Measurements from ENCODE around the gene MTAP. TPM values are rescaled to one million over a fixed set of nuclear protein-coding genes. Genes with fewer than 3 reads are reported as not detected.

The MTAP gene
- total RNA-seq, 1 experiment from 2014 or later: 102 TPM

GRCh38 chr9:21841133-21841532 is 38.7 kb downstream of the MTAP start:
- Histone ChIP-seq H4K91ac (ENCODE audit: insufficient read length, low read depth, low read length) (no peak overlapping the region), H3K79me2 (ENCODE audit: insufficient read depth, low read length) (no peaks in the 10 kb centered on the region), H3K79me1 (ENCODE audit: insufficient read depth, low read depth, low read length, poor library complexity, severe bottlenecking) (peaks cover 4% of the 10 kb centered on the region), H2AK5ac (ENCODE audit: insufficient read length, low read length) (no peak overlapping the region), H3K14ac (ENCODE audit: insufficient read depth, low read length) (no peak overlapping the region), H2AFZ (ENCODE audit: low read length) (no peak overlapping the region), H4K5ac (ENCODE audit: insufficient read length, low read depth, low read length) (no peak overlapping the region), H4K20me1 (ENCODE audit: control insufficient read depth, insufficient read depth, insufficient read length) (no peaks in the 10 kb centered on the region), H3K23ac (ENCODE audit: insufficient read length, low read depth, low read length) (no peak overlapping the region), H4K8ac (replicated peaks; ENCODE audit: insufficient read length, low read depth, low read length) (no peak overlapping the region), H3K23me2 (ENCODE audit: insufficient read length, low read depth, low read length, poor library complexity, severe bottlenecking) (no peaks in the 10 kb centered on the region), H3K27ac (ENCODE audit: insufficient read length, low read depth, low read length) (no peak overlapping the region), H2BK15ac (ENCODE audit: low read depth, low read length) (no peak overlapping the region), H3K4ac (ENCODE audit: low read depth, low read length) (no peak overlapping the region), H3T11ph (ENCODE audit: low read length) (no peak overlapping the region), H3K9me3 (ENCODE audit: control insufficient read depth, low read depth, low read length) (no peaks in the 10 kb centered on the region), H2BK5ac (ENCODE audit: insufficient read length, low read length) (no peak overlapping the region), H3K27me3 (ENCODE audit: insufficient read depth, low read length) (no peaks in the 10 kb centered on the region), H3K9ac (ENCODE audit: extremely low read depth, insufficient read length, low read length) (no peak overlapping the region), H3K4me1 (ENCODE audit: insufficient read depth, low read length) (no peaks in the 10 kb centered on the region), H3K18ac (ENCODE audit: insufficient read length, low read depth, low read length) (no peak overlapping the region), H3K56ac (ENCODE audit: insufficient read length, low read depth, low read length) (no peak overlapping the region), H2BK20ac (ENCODE audit: low read depth, low read length, poor library complexity, severe bottlenecking) (no peak overlapping the region), H2BK12ac (ENCODE audit: insufficient read length, low read depth, low read length) (no peak overlapping the region), H2BK120ac (ENCODE audit: low read depth, low read length, poor library complexity, severe bottlenecking) (no peak overlapping the region), H3K4me2 (ENCODE audit: insufficient read depth, insufficient read length, low read length) (no peak overlapping the region)
- Mint-ChIP-seq H3K9me3 (peaks cover 53 to 56% of the 10 kb centered on the region in 2 experiments), H3K27me3 (ENCODE audit: low read depth) (no peaks in the 10 kb centered on the region), H3K4me3 (no peak overlapping the region), H3K27ac (no peak overlapping the region), H3K36me3 (ENCODE audit: insufficient read depth in 1 of 3, low read depth in 3 of 3) (peaks cover 93 to 100% (median 96%) of the 10 kb centered on the region in 3 experiments), H3K4me1 (no peaks in the 10 kb centered on the region)
- WGBS (ENCODE audit: extremely low coverage, insufficient read length, low lambda C conversion rate): no CpG with 5 or more reads among the region's 1 CpG
- TF ChIP-seq, protein P1, sequence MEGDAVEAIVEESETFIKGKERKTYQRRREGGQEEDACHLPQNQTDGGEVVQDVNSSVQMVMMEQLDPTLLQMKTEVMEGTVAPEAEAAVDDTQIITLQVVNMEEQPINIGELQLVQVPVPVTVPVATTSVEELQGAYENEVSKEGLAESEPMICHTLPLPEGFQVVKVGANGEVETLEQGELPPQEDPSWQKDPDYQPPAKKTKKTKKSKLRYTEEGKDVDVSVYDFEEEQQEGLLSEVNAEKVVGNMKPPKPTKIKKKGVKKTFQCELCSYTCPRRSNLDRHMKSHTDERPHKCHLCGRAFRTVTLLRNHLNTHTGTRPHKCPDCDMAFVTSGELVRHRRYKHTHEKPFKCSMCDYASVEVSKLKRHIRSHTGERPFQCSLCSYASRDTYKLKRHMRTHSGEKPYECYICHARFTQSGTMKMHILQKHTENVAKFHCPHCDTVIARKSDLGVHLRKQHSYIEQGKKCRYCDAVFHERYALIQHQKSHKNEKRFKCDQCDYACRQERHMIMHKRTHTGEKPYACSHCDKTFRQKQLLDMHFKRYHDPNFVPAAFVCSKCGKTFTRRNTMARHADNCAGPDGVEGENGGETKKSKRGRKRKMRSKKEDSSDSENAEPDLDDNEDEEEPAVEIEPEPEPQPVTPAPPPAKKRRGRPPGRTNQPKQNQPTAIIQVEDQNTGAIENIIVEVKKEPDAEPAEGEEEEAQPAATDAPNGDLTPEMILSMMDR (conservative IDR thresholded peaks at IDR 0.05): no peak
- DNase-seq: no peak

Measured in H9 (cell line).